GM12891 (cell line): Measurements from ENCODE around the gene CTDSPL.

Experiments used
- DNase-seq: peaks from one replicate; pipeline ENCODE4 v3.0.0; 2011; ENCODE audit warnings: low spot score; ENCODE audit not compliant: insufficient read length
- FAIRE-seq: peaks from 2 replicates; lab custom pipeline; 2011; peaks lifted over from hg19 to GRCh38; lab: Jason Lieb, UNC
- PAX5 ChIP-seq: IDR thresholded peaks from 2 replicates; pipeline ENCODE4 v1.6.1; 2011; ENCODE audit warnings: low read length, moderate library complexity, mild to moderate bottlenecking; ENCODE audit not compliant: insufficient read depth, severe bottlenecking
- POLR2A ChIP-seq: IDR thresholded peaks from 2 replicates; pipeline ENCODE4 v1.6.1; 2011; ENCODE audit warnings: low read depth, low read length, control low read depth
- POLR2AphosphoS5 ChIP-seq: IDR thresholded peaks from 2 replicates; pipeline ENCODE4 v1.6.1; 2011; ENCODE audit warnings: low read depth, low read length, control low read depth
- POU2F2 ChIP-seq: IDR thresholded peaks from 2 replicates; pipeline ENCODE4 v1.6.1; 2011; ENCODE audit warnings: low read depth, mild to moderate bottlenecking, control low read depth, low read length, moderate library complexity
- SPI1 ChIP-seq: IDR thresholded peaks from 2 replicates; pipeline ENCODE4 v1.6.1; 2011; ENCODE audit warnings: low read depth, low read length, control low read depth
- TAF1 ChIP-seq: IDR thresholded peaks from 2 replicates; pipeline ENCODE4 v1.6.1; 2011; ENCODE audit warnings: low read depth, low read length, control low read depth

The CTDSPL gene

DNA sequence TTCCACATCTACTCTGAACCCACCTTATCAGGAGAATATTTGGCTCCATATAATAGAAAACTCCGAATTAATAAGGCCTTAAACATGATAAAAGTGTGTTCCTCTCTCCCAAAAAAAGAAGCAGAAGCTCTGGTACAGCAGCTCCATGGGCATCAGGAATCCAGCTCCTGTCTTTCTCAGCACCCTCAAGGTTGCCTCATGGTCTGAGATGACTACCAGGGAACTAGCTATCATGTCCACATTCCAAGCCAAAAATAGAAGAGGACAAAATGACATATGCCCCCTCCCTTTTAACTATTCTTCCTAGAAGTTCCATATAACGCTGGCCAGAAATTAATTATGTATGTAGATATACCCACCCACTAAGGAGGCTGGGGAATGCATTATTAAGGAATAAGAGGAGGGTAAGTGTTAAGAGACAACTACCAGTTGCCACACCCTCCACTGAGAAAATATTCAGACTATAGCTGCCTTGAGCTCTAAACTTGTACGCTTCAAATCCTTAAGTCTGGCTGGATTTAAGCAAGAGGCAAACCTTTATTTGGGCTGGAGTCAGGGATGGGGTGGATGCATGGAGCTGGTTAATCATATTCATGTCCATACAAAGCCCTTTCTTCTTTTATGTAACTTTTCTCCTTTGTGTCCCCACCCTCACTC, 35.8 kb upstream of the CTDSPL start:
- DNase-seq = no peak
- FAIRE-seq = no peak
- TF ChIP-seq SPI1 = no peak
- TF ChIP-seq POLR2AphosphoS5 = no peak
- no peak for TF ChIP-seq POLR2A
- TF ChIP-seq PAX5 = no peak
- TF ChIP-seq TAF1 = no peak
- no peak for TF ChIP-seq POU2F2

DNA sequence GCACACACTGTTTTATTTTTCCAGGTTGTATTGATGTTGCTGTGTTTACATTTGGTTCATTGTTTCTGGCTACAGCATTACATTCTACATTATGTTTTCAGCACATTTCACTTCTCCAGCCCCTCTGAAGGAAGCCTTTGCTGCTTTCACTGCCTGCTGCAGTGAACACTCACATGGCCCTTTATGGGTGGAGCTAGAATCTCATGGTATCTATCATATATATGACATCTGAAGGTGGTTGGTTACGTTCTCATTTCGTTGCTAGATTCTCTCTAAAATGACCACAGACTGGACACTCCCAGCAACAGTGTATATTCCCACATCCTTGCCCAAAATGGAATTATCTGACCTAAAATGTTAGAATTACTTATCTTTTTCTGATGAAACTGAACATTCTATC, 35.2 kb upstream of the CTDSPL start:
- no peak for DNase-seq
- TF ChIP-seq POLR2A (no peak), POU2F2 (no peak), TAF1 (no peak), PAX5 (no peak), SPI1 (no peak), POLR2AphosphoS5 (no peak)
- FAIRE-seq = no peak

DNA sequence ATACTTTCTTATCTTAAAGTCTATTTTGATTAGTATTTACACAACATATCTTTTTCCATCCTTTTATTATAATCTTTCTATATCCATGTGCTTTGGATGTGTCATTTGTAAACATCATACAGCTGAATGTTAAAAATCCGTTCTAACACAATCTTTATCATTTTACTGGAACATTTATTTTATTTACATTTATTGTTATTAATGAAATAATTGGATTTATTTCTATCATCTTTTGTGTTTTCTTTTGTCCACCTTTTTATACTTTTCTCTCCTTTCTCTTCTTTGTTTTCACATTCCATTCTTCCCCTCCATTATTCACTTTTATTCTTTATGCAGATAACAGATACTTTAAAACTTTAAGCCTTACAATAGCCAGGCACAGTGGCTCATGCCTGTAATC, 34.7 kb upstream of the CTDSPL start:
- no peak for FAIRE-seq
- TF ChIP-seq TAF1 (no peak), POU2F2 (no peak), POLR2A (no peak), PAX5 (no peak), SPI1 (no peak)
- DNase-seq = no peak

GRCh38 chr3:37832480-37832879, 29.2 kb upstream of the CTDSPL start:
- DNase-seq = no peak
- no peak for TF ChIP-seq POLR2A
- no peak for TF ChIP-seq PAX5
- TF ChIP-seq POLR2AphosphoS5 = no peak
- no peak for TF ChIP-seq SPI1
- TF ChIP-seq POU2F2 = no peak
- no peak for TF ChIP-seq TAF1
- FAIRE-seq = no peak

- DNase-seq (no peak), FAIRE-seq (no peak)
- no peak for TF ChIP-seq POLR2A
- TF ChIP-seq POLR2AphosphoS5 = no peak
- no peak for TF ChIP-seq POU2F2
- no peak for TF ChIP-seq PAX5
- no peak for TF ChIP-seq TAF1
- TF ChIP-seq SPI1 = no peak
Measured at GRCh38 chr3:37833302-37834186, 28.1 kb upstream of the CTDSPL start.

DNA sequence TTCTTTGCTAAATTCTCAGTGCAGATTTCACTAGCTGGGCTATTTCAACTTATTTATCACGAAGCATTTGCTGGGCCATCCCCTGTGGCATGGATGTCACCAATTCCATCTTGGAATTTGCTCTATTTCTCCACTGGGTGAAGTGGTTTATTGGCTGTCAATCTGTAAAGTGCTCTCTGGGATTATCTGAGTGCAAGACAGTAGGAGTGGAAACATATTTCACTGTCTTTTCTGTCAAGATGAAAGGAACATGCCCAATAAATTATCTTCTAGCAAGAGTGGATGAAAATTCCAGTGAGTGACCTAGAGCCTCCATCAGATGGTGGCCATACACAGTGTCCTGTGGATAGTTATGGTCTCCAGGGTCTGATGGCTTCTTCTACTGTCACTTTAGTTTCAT, 25.1 kb upstream of the CTDSPL start:
- FAIRE-seq (no peak), DNase-seq (no peak)
- no peak for TF ChIP-seq POU2F2
- no peak for TF ChIP-seq PAX5
- TF ChIP-seq TAF1 = no peak
- no peak for TF ChIP-seq POLR2A
- TF ChIP-seq POLR2AphosphoS5 = no peak
- no peak for TF ChIP-seq SPI1

DNA sequence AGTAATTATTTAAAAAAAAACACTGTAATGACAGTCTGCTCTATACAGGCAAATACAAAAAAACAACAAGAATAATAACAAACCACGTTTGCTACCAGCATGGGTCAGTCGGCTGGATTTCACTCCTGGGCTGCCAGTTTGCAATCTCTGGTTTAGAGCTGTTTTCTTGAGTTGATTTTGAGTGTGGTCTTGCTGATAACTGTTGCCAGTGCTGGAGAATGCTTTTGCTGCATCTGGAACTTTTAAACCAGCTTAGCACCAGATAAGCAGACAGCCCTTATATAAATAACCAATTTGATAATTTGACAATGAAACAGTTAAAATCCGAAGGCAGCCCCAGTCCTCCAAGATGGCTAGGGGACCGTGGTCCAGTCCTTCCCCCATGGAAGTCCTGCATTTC, 14.0 kb upstream of the CTDSPL start:
- TF ChIP-seq PAX5 (no peak), TAF1 (no peak), POLR2A (no peak), POLR2AphosphoS5 (no peak), SPI1 (no peak), POU2F2 (no peak)
- no peak for DNase-seq
- FAIRE-seq = no peak

DNA sequence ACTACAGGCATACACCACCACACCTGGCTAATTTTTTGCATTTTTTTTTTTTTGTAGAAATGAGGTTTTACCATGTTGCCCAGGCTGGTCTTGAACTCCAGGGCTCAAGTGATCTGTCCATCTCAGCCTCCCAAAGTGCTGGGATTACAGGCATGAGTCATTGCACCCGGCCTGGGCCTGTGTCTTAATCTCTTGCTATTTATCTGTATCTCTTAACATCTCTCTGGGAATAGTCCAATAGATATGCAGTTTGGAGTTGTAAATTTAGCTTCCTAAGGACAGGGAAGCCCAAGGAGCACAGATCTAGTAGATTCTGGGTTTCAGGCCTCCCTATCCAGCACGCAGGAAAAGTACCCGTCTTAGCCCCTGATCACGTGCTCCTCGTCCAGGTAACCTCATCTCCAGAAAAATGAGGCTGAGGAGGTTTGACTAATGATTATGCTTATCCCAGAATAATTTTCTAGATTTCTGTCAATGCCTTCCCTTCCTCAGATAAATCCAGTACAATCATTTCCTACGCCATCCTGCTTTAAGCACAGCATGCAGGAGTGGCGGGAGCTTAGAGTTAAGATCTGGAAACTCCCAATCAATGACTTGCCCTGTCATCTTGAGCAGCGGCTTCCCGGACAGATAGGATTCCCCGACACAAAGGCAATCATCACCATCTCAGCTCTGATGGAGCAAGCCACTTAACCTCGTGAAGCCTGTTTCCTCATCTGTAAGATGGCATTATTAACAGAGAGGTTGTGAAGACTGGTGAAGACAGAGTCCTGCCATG, 12.3 kb upstream of the CTDSPL start:
- TF ChIP-seq PAX5 = no peak
- TF ChIP-seq POLR2A = no peak
- TF ChIP-seq POU2F2 = no peak
- TF ChIP-seq SPI1 = no peak
- TF ChIP-seq TAF1 = no peak
- TF ChIP-seq POLR2AphosphoS5 = no peak
- DNase-seq = no peak
- no peak for FAIRE-seq
